ENCODE results near the gene TMEM250.

The TMEM250 gene

GRCh38 chr9:136147038-136147889, 28.6 kb upstream of the TMEM250 start:
- no peak for DNase-seq

GRCh38 chr9:136146126-136147037, 27.7 kb upstream of the TMEM250 start:
- DNase-seq: no peak

DNA sequence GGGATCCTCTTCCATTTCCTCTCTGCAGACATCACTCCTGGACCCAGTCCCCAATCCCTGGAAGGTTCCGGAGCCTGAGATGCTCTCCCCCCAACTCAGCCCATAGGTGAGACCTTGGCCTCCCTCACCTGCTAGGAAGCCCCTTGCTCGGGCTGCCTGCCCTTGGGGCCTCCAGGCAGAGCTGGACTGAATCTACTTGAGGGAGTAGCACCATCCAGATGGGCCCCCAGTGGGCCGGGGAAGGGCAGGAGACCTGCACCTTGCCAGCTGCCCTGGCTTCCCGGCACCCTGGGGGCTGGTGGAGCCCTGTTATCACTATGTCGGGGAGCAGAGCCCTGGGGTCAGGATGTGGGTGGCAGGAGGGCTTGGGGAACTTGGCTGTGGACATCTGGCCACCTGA, 26.9 kb upstream of the TMEM250 start:
- DNase-seq: no peak

- no peak for DNase-seq
Measured at GRCh38 chr9:136144450-136144849, 25.8 kb upstream of the TMEM250 start.

DNA sequence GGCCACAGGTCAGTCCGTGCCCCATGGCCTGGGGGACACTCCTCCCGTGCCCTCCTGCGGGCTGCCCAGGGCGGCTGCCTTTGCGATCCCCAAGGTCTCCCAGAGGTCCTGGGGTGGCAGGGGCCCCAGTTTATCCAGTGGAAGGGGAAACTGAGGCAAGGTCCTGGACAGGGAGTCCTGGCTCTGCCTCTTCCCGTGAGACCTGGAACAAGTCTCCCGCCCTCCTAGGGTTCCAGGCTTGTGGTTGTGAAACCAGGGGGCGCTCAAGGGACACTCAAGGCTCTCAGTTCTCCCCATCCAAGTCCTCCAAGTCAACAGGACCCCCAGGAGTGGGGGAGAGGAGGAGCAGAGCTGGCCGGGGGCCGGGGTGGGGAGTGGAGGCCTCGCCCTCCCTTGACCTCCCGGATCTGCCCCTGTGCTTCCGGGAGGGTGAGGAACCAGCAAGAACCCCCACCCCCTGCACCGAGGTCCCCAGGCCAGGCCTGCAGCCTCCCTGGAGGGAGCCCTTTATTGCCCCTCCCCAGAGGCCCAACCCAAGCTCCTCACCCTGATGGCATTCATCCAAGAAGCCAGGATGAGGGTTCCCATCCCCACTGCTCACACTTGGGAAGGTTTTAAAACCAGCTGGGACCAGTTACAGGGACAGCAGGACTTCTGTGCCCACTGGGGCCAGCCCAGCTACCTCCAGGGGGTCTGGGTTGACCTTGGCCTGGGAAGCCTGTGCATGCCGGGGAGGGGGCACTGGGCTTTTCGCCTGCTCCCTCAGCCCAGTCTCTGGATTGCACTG, 24.7 kb upstream of the TMEM250 start:
- DNase-seq: no peak

- no peak for DNase-seq
Measured at GRCh38 chr9:136142859-136143214, 24.2 kb upstream of the TMEM250 start.

- DNase-seq: no peak
Measured at GRCh38 chr9:136142414-136142796, 23.7 kb upstream of the TMEM250 start.

DNA sequence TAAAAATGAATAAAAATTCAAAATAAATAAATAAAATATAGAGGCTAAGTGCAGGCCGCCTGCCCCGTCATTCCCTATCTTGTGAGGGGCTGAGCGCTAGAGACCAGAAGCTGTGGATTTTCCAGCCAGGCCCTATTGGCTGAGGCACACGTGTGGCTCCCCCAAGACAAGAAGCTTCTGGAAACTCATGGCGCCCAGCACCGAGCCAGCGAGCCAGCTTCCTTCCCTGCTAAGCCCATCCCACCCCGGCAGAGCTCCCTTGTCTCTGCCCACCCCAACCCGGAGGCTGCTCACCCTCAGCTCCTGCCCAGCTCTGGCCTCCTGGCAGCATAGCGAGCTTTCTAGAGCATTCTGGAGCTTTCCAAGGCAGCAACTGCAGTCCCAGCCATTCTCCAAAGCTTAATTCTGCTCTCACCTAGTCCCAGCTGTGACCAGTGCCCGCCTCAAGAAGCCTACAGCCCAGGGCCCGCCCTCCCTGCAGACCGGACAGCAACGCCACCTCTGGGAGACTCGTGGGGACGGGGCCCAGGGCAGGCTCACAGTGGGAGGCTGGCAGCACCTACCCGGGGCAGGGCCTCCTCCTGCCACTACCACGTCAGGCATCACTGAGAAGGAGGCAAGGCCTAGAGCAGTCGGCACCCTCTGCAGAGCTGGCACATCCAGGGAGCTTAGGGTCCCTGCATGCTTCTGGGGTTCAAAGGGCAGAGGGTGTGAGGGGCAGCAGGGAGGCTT, 23.2 kb upstream of the TMEM250 start:
- DNase-seq: no peak

GRCh38 chr9:136140966-136141365, 22.3 kb upstream of the TMEM250 start:
- peak; percentile 82 for DNase-seq

GRCh38 chr9:136140046-136140445, 21.4 kb upstream of the TMEM250 start:
- no peak for DNase-seq

- DNase-seq: no peak
Measured at GRCh38 chr9:136138566-136138965, 19.9 kb upstream of the TMEM250 start.

GRCh38 chr9:136137321-136138265, 18.9 kb upstream of the TMEM250 start:
- DNase-seq: no peak

DNA sequence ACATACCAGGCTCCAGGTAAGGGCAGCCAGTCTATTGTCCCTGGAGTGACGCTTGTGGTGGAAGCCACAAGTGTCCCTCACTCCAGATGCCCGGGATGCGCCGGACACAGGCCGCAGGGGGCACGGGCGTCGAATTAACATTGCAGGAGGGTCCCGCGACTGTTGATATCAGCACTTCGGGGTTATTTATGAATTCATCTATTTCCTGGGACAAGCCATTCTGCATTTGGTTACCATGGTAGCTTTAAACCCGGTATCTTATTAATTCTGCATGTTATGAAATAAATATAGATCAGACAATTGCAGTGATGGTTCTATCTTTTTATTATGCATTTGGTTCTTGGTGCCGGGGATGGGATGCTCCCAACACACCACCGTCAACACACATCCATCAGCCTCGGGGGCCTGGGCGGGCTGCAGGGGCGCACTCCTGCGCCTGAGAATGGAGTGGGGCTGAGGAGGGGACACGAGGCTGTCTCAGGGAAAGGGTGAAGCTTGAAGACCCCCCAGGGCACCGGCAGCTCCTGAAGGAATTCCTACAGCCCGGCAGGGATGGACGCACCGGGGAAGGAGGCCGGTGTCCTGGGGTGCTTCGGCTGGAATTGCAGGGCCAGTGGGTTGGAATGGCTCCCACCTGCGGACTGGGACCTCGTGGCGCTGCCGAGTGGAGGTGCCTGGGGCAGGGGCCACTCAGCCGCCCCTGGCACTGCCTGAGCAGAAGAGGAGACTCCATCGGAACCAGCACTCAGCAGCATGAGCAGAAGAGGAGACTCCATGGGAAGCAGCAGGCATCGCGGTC, 17.7 kb upstream of the TMEM250 start:
- no peak for DNase-seq

- DNase-seq: no peak
Measured at GRCh38 chr9:136135326-136136126, 16.9 kb upstream of the TMEM250 start.

DNA sequence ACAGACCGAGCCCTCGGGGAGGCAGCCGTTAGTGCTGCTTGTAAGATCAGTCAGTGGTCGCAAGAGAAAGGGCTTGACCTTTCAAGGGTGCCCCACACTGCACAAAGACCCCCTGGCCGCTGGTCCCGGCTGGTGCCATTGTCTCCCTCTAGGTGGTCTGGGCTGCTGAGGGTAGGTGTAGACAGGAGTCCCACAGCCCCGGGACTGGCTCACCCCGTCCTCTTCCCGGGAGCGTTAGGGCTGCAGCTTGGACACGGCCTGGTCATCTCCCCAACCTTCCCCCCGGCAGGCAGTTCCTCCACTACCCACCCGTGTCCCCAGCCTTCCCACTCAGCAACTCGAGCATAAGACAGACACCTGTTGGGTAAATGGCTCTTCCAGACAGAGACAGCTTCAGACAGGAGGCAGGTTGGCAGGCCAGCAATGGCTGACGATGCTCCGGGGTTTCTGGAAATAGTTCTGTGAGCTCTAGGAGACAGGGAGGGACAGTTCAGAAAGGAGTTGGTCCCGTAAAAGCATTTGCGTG, 15.3 kb upstream of the TMEM250 start:
- no peak for DNase-seq

GRCh38 chr9:136133191-136133958, 14.7 kb upstream of the TMEM250 start:
- DNase-seq: peak; percentile 59

DNA sequence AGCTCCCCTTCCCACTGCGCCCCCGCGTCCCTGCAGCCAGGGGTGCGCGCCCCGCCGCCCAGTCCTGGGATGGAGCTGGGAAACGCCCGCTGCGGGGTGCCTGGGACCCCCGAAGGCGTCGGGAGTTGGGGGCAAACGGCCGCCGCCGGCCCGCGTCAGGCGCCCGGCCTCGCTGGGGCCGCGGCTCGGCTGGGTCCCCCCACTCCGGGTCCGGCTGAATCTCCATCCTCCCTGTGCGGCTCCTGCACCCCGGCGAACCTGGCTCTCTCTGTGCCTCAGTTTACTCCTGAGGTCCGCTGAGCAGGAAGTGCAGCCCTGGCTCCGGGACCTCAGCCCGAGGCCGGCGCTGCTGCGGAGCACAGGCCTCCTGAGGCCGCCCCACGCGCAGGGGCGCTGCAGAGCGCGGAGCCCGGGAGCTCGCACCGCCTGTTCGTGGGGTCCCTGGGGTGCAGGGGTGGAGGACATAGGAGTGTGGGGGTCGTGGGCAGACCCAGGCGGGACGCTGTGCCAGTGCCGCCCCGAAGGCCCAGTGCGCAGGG, 13.9 kb upstream of the TMEM250 start:
- no peak for DNase-seq

All from femur (tissue), 1 donor.